ENCODE results near the gene APOL1.

GRCh38 chr22:36238373-36239149 lies 14.4 kb upstream of the APOL1 start:
- TF ChIP-seq PPARA (CRISPR knock-in tag; IDR thresholded peaks at IDR 0.05; ENCODE audit: borderline replicate concordance) (no peak), TOX (CRISPR knock-in tag; IDR thresholded peaks at IDR 0.05; ENCODE audit: borderline replicate concordance) (no peak), ZFP30 (CRISPR knock-in tag; IDR thresholded peaks at IDR 0.05) (no peak), ZNF565 (CRISPR knock-in tag; conservative IDR thresholded peaks at IDR 0.05; ENCODE audit: low read depth) (no peak), RARB (CRISPR knock-in tag; IDR thresholded peaks at IDR 0.05) (no peak), ISL1 (CRISPR knock-in tag; IDR thresholded peaks at IDR 0.05) (no peak), BACH2 (CRISPR knock-in tag; IDR thresholded peaks at IDR 0.05; ENCODE audit: borderline replicate concordance) (no peak), CSRNP3 (CRISPR knock-in tag; IDR thresholded peaks at IDR 0.05) (no peak), ZFP3 (CRISPR knock-in tag; IDR thresholded peaks at IDR 0.05) (no peak), GLIS3 (CRISPR knock-in tag; IDR thresholded peaks at IDR 0.05) (no peak)

Measured in SK-N-SH treated with all-trans-retinoic acid at 6 μM for 48 hours (cell line).